Neural cell (in vitro differentiated cells): ENCODE results near the gene TSPEAR.

Source experiments
- EP300 ChIP-seq: fragments of 450-650 bp; conservative IDR thresholded peaks from 2 replicates; pipeline ENCODE4 v1.6.1; 2014; ENCODE audit warnings: antibody characterized with exemption, mild to moderate bottlenecking, moderate library complexity; ENCODE audit not compliant: poor library complexity, severe bottlenecking
- EZH2 ChIP-seq: fragments of 200-600, 300-800 bp; shearing (Covaris generic), sonication (generic); IDR thresholded peaks from 2 replicates; pipeline ENCODE4 v1.6.1; 2014; ENCODE audit warnings: antibody characterized with exemption, low read length, borderline replicate concordance, mild to moderate bottlenecking; ENCODE audit not compliant: insufficient read depth, poor library complexity, severe bottlenecking
- MXI1 ChIP-seq: fragments of 450-650 bp; conservative IDR thresholded peaks from 2 replicates; pipeline ENCODE4 v1.6.1; 2014; ENCODE audit warnings: antibody characterized with exemption, mild to moderate bottlenecking; ENCODE audit not compliant: poor library complexity, severe bottlenecking
- POLR2AphosphoS5 ChIP-seq: IDR thresholded peaks from 2 replicates; pipeline ENCODE4 v1.6.1; 2012
- RAD21 ChIP-seq: fragments of 450-650 bp; conservative IDR thresholded peaks from 2 replicates; pipeline ENCODE4 v1.6.1; 2014; ENCODE audit warnings: antibody characterized with exemption, mild to moderate bottlenecking, moderate library complexity
- SMC3 ChIP-seq: fragments of 450-650 bp; conservative IDR thresholded peaks from 2 replicates; pipeline ENCODE4 v1.6.1; 2014; ENCODE audit warnings: antibody characterized with exemption, mild to moderate bottlenecking, moderate library complexity; ENCODE audit not compliant: poor library complexity
- TAF1 ChIP-seq: IDR thresholded peaks from 2 replicates; pipeline ENCODE4 v1.6.1; 2012; ENCODE audit warnings: low read depth
- TF ChIP-seq, protein P1 (sequence below): fragments of 450-650 bp; IDR thresholded peaks from 2 replicates; pipeline ENCODE4 v1.5.1; 2014; ENCODE audit warnings: antibody characterized with exemption, mild to moderate bottlenecking, moderate library complexity; ENCODE audit not compliant: poor library complexity, severe bottlenecking
- TF ChIP-seq, protein P2 (sequence below): IDR thresholded peaks from 2 replicates; pipeline ENCODE4 v1.6.1; 2012; ENCODE audit warnings: borderline replicate concordance

DNA sequence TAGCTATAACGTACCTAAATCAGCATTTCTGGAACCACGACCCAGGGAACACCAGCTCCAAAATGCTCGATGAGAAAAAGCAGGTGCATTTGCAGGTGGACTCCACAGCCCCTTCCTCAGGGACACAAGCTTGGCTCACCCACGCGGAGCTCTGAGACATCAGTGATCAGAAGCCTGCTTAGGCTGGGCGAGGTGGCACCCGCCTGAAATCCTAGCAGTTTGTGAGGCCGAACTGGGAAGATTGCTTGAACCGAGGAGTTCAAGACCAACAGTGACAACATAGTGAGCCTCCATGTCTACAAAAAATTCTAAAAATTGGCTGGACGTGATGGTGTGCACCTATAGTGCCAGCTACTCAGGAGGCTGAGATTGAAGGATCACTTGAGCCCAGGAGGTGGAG is 2.5 kb upstream of the TSPEAR start:
- TF ChIP-seq, protein P1, sequence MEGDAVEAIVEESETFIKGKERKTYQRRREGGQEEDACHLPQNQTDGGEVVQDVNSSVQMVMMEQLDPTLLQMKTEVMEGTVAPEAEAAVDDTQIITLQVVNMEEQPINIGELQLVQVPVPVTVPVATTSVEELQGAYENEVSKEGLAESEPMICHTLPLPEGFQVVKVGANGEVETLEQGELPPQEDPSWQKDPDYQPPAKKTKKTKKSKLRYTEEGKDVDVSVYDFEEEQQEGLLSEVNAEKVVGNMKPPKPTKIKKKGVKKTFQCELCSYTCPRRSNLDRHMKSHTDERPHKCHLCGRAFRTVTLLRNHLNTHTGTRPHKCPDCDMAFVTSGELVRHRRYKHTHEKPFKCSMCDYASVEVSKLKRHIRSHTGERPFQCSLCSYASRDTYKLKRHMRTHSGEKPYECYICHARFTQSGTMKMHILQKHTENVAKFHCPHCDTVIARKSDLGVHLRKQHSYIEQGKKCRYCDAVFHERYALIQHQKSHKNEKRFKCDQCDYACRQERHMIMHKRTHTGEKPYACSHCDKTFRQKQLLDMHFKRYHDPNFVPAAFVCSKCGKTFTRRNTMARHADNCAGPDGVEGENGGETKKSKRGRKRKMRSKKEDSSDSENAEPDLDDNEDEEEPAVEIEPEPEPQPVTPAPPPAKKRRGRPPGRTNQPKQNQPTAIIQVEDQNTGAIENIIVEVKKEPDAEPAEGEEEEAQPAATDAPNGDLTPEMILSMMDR = no peak
- TF ChIP-seq, protein P2, sequence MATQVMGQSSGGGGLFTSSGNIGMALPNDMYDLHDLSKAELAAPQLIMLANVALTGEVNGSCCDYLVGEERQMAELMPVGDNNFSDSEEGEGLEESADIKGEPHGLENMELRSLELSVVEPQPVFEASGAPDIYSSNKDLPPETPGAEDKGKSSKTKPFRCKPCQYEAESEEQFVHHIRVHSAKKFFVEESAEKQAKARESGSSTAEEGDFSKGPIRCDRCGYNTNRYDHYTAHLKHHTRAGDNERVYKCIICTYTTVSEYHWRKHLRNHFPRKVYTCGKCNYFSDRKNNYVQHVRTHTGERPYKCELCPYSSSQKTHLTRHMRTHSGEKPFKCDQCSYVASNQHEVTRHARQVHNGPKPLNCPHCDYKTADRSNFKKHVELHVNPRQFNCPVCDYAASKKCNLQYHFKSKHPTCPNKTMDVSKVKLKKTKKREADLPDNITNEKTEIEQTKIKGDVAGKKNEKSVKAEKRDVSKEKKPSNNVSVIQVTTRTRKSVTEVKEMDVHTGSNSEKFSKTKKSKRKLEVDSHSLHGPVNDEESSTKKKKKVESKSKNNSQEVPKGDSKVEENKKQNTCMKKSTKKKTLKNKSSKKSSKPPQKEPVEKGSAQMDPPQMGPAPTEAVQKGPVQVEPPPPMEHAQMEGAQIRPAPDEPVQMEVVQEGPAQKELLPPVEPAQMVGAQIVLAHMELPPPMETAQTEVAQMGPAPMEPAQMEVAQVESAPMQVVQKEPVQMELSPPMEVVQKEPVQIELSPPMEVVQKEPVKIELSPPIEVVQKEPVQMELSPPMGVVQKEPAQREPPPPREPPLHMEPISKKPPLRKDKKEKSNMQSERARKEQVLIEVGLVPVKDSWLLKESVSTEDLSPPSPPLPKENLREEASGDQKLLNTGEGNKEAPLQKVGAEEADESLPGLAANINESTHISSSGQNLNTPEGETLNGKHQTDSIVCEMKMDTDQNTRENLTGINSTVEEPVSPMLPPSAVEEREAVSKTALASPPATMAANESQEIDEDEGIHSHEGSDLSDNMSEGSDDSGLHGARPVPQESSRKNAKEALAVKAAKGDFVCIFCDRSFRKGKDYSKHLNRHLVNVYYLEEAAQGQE = no peak
- TF ChIP-seq POLR2AphosphoS5 (no peak), TAF1 (no peak), RAD21 (no peak), SMC3 (no peak), EZH2 (no peak), EP300 (no peak), MXI1 (no peak)
